ENCODE data around the gene PDGFD. TPM values are rescaled to one million over a fixed set of nuclear protein-coding genes. Genes with fewer than 3 reads are reported as not detected.

The PDGFD gene
- total RNA-seq, 2 donors from 2014 or later, result 0.10 TPM; not detected in 1

- H3K9me3 ChIP-seq (ENCODE audit: control insufficient read depth, low read length, poor library complexity, severe bottlenecking), result no peaks in the 10 kb centered on the region
- DNase-seq (no peak), ATAC-seq (no peak)
- H3K4me1 Mint-ChIP-seq, result no peaks in the 10 kb centered on the region
- H3K4me3 Mint-ChIP-seq, result no peak overlapping the region
- no peak overlapping the region for H3K27ac Mint-ChIP-seq
- no peaks in the 10 kb centered on the region for H3K27me3 Mint-ChIP-seq
- H3K36me3 Mint-ChIP-seq (ENCODE audit: low read depth), result no peaks in the 10 kb centered on the region
Measured at GRCh38 chr11:103907548-103908455, 256.1 kb downstream of the PDGFD start.

DNA sequence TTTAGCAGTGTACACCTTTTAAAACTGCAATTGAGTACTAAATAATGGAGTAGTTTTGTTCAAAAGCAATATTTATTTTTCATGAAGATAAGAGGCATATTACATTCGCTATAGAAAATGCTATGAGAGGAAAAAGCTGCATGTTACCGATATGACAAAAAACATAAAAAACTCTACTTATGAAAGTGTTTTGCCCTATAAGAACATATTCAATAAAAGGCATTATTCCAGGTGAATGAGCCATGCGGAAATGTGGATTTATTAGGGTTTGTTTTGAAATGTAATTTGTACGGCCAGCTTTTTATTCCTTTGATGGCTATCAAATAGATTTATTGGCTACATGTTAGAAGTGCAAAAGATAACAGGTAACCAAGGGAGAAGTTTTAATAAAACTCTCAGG, 256.8 kb downstream of the PDGFD start:
- Mint-ChIP-seq H3K27me3 (no peaks in the 10 kb centered on the region), H3K36me3 (ENCODE audit: low read depth) (no peaks in the 10 kb centered on the region), H3K27ac (no peak overlapping the region), H3K4me1 (no peaks in the 10 kb centered on the region), H3K4me3 (no peak overlapping the region)
- ATAC-seq (no peak), DNase-seq (no peak)
- no peaks in the 10 kb centered on the region for H3K9me3 ChIP-seq (ENCODE audit: control insufficient read depth, low read length, poor library complexity, severe bottlenecking)

GRCh38 chr11:103906291-103906867, 257.6 kb downstream of the PDGFD start:
- no peaks in the 10 kb centered on the region for H3K9me3 ChIP-seq (ENCODE audit: control insufficient read depth, low read length, poor library complexity, severe bottlenecking)
- no peak for ATAC-seq
- DNase-seq, result no peak
- Mint-ChIP-seq H3K27ac (no peak overlapping the region), H3K4me3 (no peak overlapping the region), H3K4me1 (no peaks in the 10 kb centered on the region), H3K36me3 (ENCODE audit: low read depth) (no peaks in the 10 kb centered on the region), H3K27me3 (no peaks in the 10 kb centered on the region)

DNA sequence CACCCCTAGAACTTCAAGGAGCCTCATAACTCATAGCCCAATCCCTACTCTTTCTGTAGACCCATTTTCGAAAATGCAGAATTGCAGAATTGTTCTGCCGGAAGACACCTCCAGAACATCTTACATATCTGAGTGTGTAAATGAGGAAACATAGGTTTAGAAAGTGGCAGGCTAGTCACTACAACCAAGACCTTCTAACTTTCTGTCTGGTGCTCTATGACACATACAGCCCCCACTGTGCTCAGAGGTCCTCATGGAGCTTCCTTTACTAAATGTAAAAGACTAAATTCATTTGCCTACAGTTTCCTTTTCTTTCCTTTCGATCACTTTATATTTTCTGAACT, 259.7 kb downstream of the PDGFD start:
- no peak for DNase-seq
- Mint-ChIP-seq H3K4me3 (no peak overlapping the region), H3K27me3 (no peaks in the 10 kb centered on the region), H3K4me1 (no peaks in the 10 kb centered on the region), H3K27ac (no peak overlapping the region), H3K36me3 (ENCODE audit: low read depth) (no peaks in the 10 kb centered on the region)
- no peak for ATAC-seq
- no peaks in the 10 kb centered on the region for H3K9me3 ChIP-seq (ENCODE audit: control insufficient read depth, low read length, poor library complexity, severe bottlenecking)

DNA sequence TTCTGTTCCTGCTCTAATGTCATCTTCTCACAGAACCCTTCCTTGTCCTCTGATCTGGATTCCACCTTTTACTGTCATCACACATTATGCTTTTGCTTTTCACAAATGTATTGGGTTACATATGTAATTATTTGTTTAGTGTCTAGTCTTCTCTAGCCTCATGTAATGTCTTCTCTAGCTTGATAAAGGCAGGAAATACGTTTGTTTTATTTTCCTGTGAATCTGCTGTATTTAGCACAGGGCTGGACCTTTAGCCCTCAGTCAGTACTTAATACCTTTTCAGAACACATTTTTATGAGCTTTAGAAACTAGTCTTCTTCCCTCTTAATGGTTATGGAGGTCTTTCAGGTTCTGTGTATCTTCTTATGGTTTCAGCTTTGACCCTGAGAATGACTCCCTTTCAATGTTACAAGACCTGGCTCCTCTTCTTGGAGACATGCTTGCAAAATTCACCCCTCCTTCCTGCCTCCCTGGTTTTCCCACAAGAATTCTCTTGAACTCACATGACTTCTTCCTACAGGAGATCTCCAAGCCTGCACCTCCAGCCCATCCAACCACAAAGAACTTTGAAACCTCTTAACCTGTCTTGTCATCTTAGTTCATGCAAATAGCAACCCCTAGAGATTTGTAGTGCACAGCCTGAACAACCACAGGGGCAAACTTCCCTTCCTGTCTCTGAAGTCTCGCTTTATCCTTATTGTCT, 260.2 kb downstream of the PDGFD start:
- H3K4me3 Mint-ChIP-seq, result no peak overlapping the region

GRCh38 chr11:103902994-103903393, 261.0 kb downstream of the PDGFD start:
- Mint-ChIP-seq H3K36me3 (ENCODE audit: low read depth) (no peaks in the 10 kb centered on the region), H3K27ac (no peak overlapping the region), H3K4me1 (no peaks in the 10 kb centered on the region), H3K4me3 (no peak overlapping the region), H3K27me3 (no peaks in the 10 kb centered on the region)
- DNase-seq, result no peak
- no peaks in the 10 kb centered on the region for H3K9me3 ChIP-seq (ENCODE audit: control insufficient read depth, low read length, poor library complexity, severe bottlenecking)
- no peak for ATAC-seq

More for the DNA sequence above, 260.2 kb downstream of the PDGFD start:
- ATAC-seq, result no peak
- H3K9me3 ChIP-seq (ENCODE audit: control insufficient read depth, low read length, poor library complexity, severe bottlenecking), result no peaks in the 10 kb centered on the region
- Mint-ChIP-seq H3K4me1 (no peaks in the 10 kb centered on the region), H3K27me3 (no peaks in the 10 kb centered on the region), H3K27ac (no peak overlapping the region), H3K36me3 (ENCODE audit: low read depth) (no peaks in the 10 kb centered on the region)
- DNase-seq, result no peak

DNA sequence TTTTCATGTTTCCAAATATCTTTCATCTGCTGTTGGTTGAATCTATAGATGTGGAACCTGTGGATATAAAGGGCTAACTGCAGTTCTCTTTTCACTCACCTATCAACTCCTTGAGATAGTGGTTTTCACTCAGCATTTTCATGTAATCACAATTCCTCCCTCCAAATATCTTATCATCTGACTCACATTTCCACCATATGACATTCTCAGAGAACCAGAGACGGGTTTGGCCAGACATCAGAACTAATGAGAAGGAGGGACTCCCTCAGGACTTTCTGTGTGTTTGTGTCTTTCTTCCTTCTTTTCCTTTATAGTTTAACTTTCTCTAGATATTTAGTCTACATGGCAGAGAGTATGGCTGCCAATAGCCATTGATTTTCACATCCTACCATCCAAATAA, 262.3 kb downstream of the PDGFD start:
- no peak overlapping the region for H3K27ac Mint-ChIP-seq
- H3K36me3 Mint-ChIP-seq (ENCODE audit: low read depth), result no peaks in the 10 kb centered on the region
- no peak for ATAC-seq
- no peaks in the 10 kb centered on the region for H3K4me1 Mint-ChIP-seq
- no peaks in the 10 kb centered on the region for H3K9me3 ChIP-seq (ENCODE audit: control insufficient read depth, low read length, poor library complexity, severe bottlenecking)
- H3K4me3 Mint-ChIP-seq, result no peak overlapping the region
- DNase-seq, result no peak
- no peaks in the 10 kb centered on the region for H3K27me3 Mint-ChIP-seq

GRCh38 chr11:103898577-103899336, 265.2 kb downstream of the PDGFD start:
- Mint-ChIP-seq H3K27ac (no peak overlapping the region), H3K4me3 (no peak overlapping the region), H3K36me3 (ENCODE audit: low read depth) (no peaks in the 10 kb centered on the region), H3K4me1 (no peaks in the 10 kb centered on the region), H3K27me3 (no peaks in the 10 kb centered on the region)
- no peak for DNase-seq
- no peaks in the 10 kb centered on the region for H3K9me3 ChIP-seq (ENCODE audit: control insufficient read depth, low read length, poor library complexity, severe bottlenecking)
- ATAC-seq, result no peak

- DNase-seq (no peak), ATAC-seq (no peak)
- H3K4me3 Mint-ChIP-seq, result no peak overlapping the region
- H3K4me1 Mint-ChIP-seq, result no peaks in the 10 kb centered on the region
- H3K27ac Mint-ChIP-seq, result no peak overlapping the region
- no peaks in the 10 kb centered on the region for H3K36me3 Mint-ChIP-seq (ENCODE audit: low read depth)
- no peaks in the 10 kb centered on the region for H3K27me3 Mint-ChIP-seq
- H3K9me3 ChIP-seq (ENCODE audit: control insufficient read depth, low read length, poor library complexity, severe bottlenecking), result no peaks in the 10 kb centered on the region
Measured at GRCh38 chr11:103898065-103898464, 265.9 kb downstream of the PDGFD start.

GRCh38 chr11:103897160-103897936, 266.6 kb downstream of the PDGFD start:
- H3K9me3 ChIP-seq (ENCODE audit: control insufficient read depth, low read length, poor library complexity, severe bottlenecking), result no peaks in the 10 kb centered on the region
- H3K4me1 Mint-ChIP-seq, result no peaks in the 10 kb centered on the region
- H3K36me3 Mint-ChIP-seq (ENCODE audit: low read depth), result no peaks in the 10 kb centered on the region
- DNase-seq (no peak), ATAC-seq (no peak)
- H3K4me3 Mint-ChIP-seq, result no peak overlapping the region
- H3K27ac Mint-ChIP-seq, result no peak overlapping the region
- H3K27me3 Mint-ChIP-seq, result no peaks in the 10 kb centered on the region

- DNase-seq (no peak), ATAC-seq (no peak)
- Mint-ChIP-seq H3K4me3 (no peak overlapping the region), H3K36me3 (ENCODE audit: low read depth) (no peaks in the 10 kb centered on the region), H3K4me1 (no peaks in the 10 kb centered on the region), H3K27ac (no peak overlapping the region), H3K27me3 (no peaks in the 10 kb centered on the region)
- no peaks in the 10 kb centered on the region for H3K9me3 ChIP-seq (ENCODE audit: control insufficient read depth, low read length, poor library complexity, severe bottlenecking)
Measured at GRCh38 chr11:103895106-103895505, 268.8 kb downstream of the PDGFD start.

GRCh38 chr11:103894673-103895072, 269.3 kb downstream of the PDGFD start:
- ATAC-seq (no peak), DNase-seq (no peak)
- Mint-ChIP-seq H3K36me3 (ENCODE audit: low read depth) (no peaks in the 10 kb centered on the region), H3K27me3 (no peaks in the 10 kb centered on the region), H3K4me1 (no peaks in the 10 kb centered on the region), H3K27ac (no peak overlapping the region), H3K4me3 (no peak overlapping the region)
- no peaks in the 10 kb centered on the region for H3K9me3 ChIP-seq (ENCODE audit: control insufficient read depth, low read length, poor library complexity, severe bottlenecking)
